Measurements from ENCODE around the gene CLDN6. TPM values are rescaled to one million over a fixed set of nuclear protein-coding genes. Genes with fewer than 3 reads are reported as not detected.

The CLDN6 gene
- polyA plus RNA-seq, 1 experiment: 0.12 TPM

GRCh38 chr16:3012246-3012645 lies 5.7 kb downstream of the CLDN6 start:
- POLR2A ChIA-PET: no interaction called here
- DNase-seq (ENCODE audit: low read depth): no peak
- no peak overlapping the region for H3K4me3 ChIP-seq (ENCODE audit: low read depth, low read length)
- no peak for TF ChIP-seq CTCF (IDR thresholded peaks at IDR 0.05; ENCODE audit: insufficient read depth, low read depth, low read length)
- H3K36me3 ChIP-seq (ENCODE audit: control insufficient read depth, insufficient read depth, low read length): no peaks in the 10 kb centered on the region
- CTCF ChIA-PET: interaction anchor here (0.7 to 3.2 kb wide), 5 partner anchors 9 to 19 kb away, joined by 3 to 15 read pairs (median 6); partner anchors contain the start of genes HCFC1R1, THOC6 and TNFRSF12A
- H3K27me3 ChIP-seq (ENCODE audit: control insufficient read depth, insufficient read depth, low read length): peaks cover 5% of the 10 kb centered on the region

DNA sequence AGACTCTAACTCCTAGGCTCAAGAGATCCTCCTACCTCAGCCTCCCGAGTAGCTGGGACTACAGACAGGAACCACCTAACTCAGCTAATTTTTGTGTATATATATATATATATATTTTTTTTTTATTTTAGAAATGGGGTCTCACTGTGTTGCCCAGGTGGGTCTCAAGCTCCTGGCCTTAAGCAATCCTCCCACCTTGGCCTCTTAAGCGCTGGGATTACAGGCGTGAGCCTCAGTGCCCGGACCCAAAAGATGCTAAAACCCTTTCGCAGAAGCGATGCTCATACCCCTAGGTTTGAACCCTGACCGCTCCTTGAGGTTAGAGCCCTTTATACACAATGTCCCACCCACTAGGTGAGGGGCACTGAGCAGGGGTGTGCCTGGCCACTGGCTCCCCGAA lies 7.5 kb downstream of the CLDN6 start:
- no peaks in the 10 kb centered on the region for H3K36me3 ChIP-seq (ENCODE audit: control insufficient read depth, insufficient read depth, low read length)
- ChIA-PET CTCF (interaction anchor here (0.6 to 3.2 kb wide), 6 partner anchors 8 to 670 kb away, joined by 3 to 15 read pairs (median 5); partner anchors contain the start of gene TNFRSF12A), POLR2A (no interaction called here)
- no peak for TF ChIP-seq CTCF (IDR thresholded peaks at IDR 0.05; ENCODE audit: insufficient read depth, low read depth, low read length)
- no peak overlapping the region for H3K4me3 ChIP-seq (ENCODE audit: low read depth, low read length)
- DNase-seq (ENCODE audit: low read depth): no peak
- H3K27me3 ChIP-seq (ENCODE audit: control insufficient read depth, insufficient read depth, low read length): peaks cover 5% of the 10 kb centered on the region

- no peak for TF ChIP-seq CTCF (IDR thresholded peaks at IDR 0.05; ENCODE audit: insufficient read depth, low read depth, low read length)
- H3K36me3 ChIP-seq (ENCODE audit: control insufficient read depth, insufficient read depth, low read length): no peaks in the 10 kb centered on the region
- H3K27me3 ChIP-seq (ENCODE audit: control insufficient read depth, insufficient read depth, low read length): peaks cover 5% of the 10 kb centered on the region
- POLR2A ChIA-PET: no interaction called here
- no peak for DNase-seq (ENCODE audit: low read depth)
- no peak overlapping the region for H3K4me3 ChIP-seq (ENCODE audit: low read depth, low read length)
- CTCF ChIA-PET: interaction anchor here (0.6 to 3.2 kb wide), 6 partner anchors 9 to 671 kb away, joined by 3 to 15 read pairs (median 5); partner anchors contain the start of gene TNFRSF12A
Measured at GRCh38 chr16:3009568-3010390, 8.2 kb downstream of the CLDN6 start.

GRCh38 chr16:3008690-3009037 lies 9.3 kb downstream of the CLDN6 start:
- H3K27me3 ChIP-seq (ENCODE audit: control insufficient read depth, insufficient read depth, low read length): peaks cover 5% of the 10 kb centered on the region
- CTCF ChIA-PET: interaction anchor here (1.1 to 2.5 kb wide), 2 partner anchors 23 to 47 kb away, joined by 3 to 11 read pairs; no protein-coding TSS in a partner anchor
- no peak for DNase-seq (ENCODE audit: low read depth)
- TF ChIP-seq CTCF (IDR thresholded peaks at IDR 0.05; ENCODE audit: insufficient read depth, low read depth, low read length): no peak
- POLR2A ChIA-PET: no interaction called here
- no peaks in the 10 kb centered on the region for H3K36me3 ChIP-seq (ENCODE audit: control insufficient read depth, insufficient read depth, low read length)
- no peak overlapping the region for H3K4me3 ChIP-seq (ENCODE audit: low read depth, low read length)

GRCh38 chr16:3007957-3008689 lies 9.9 kb downstream of the CLDN6 start:
- TF ChIP-seq CTCF (IDR thresholded peaks at IDR 0.05; ENCODE audit: insufficient read depth, low read depth, low read length): no peak
- ChIA-PET CTCF (interaction anchor here (0.8 to 2.5 kb wide), 4 partner anchors 12 to 46 kb away, joined by 3 to 11 read pairs (median 3); partner anchors contain the start of gene TNFRSF12A), POLR2A (interaction anchor here (0.7 kb wide), 1 partner anchor 13 kb away, joined by 3 read pairs; no protein-coding TSS in a partner anchor)
- H3K36me3 ChIP-seq (ENCODE audit: control insufficient read depth, insufficient read depth, low read length): no peaks in the 10 kb centered on the region
- peaks cover 5% of the 10 kb centered on the region for H3K27me3 ChIP-seq (ENCODE audit: control insufficient read depth, insufficient read depth, low read length)
- H3K4me3 ChIP-seq (ENCODE audit: low read depth, low read length): no peak overlapping the region
- no peak for DNase-seq (ENCODE audit: low read depth)
